Measurements from ENCODE around the gene HPCAL1. TPM values are rescaled to one million over a fixed set of nuclear protein-coding genes. Genes with fewer than 3 reads are reported as not detected.

The HPCAL1 gene
- total and polyA plus RNA-seq, 2 donors (not counting 3 experiments of a cell fraction or from before 2014, with no cell fraction given) = 56.5 to 77.4 TPM

- Histone ChIP-seq H3K79me2 (ENCODE audit: control insufficient read depth, insufficient read depth, low read length) (no peaks in the 10 kb centered on the region), H2AFZ (ENCODE audit: low read depth, low read length) (no peak overlapping the region), H3K9me1 (replicated peaks; ENCODE audit: control insufficient read depth, extremely low read depth, insufficient read depth, low read length) (no peaks in the 10 kb centered on the region), H3K9me3 (replicated peaks; ENCODE audit: control insufficient read depth, insufficient read depth, low read length) (no peaks in the 10 kb centered on the region), H3K4me2 (ENCODE audit: insufficient read depth, low read length) (no peak overlapping the region), H3K27ac (ENCODE audit: insufficient read depth, low read depth, low read length) (no peak overlapping the region), H3K36me3 (ENCODE audit: control insufficient read depth in 2 of 2, extremely low read depth in 1 of 2, insufficient read depth in 2 of 2, low read length in 2 of 2) (no peaks in the 10 kb centered on the region), H3K4me3 (replicated peaks in 1 of 3; ENCODE audit: insufficient read depth in 1 of 3, low read depth in 1 of 3, low read length in 3 of 3) (no peak overlapping the region), H3K27me3 (ENCODE audit: control insufficient read depth in 2 of 2, insufficient read depth in 2 of 2, low read length in 2 of 2) (peaks cover 2 to 3% of the 10 kb centered on the region in 2 experiments), H3K4me1 (ENCODE audit: control insufficient read depth, extremely low read depth, insufficient read depth, low read length) (no peaks in the 10 kb centered on the region), H3K9ac (replicated peaks; ENCODE audit: extremely low read depth, insufficient read depth, low read length) (no peak overlapping the region), H4K20me1 (replicated peaks; ENCODE audit: control insufficient read depth, extremely low read depth, insufficient read depth, low read length) (no peaks in the 10 kb centered on the region)
- no peak for FAIRE-seq
- no peak for DNase-seq (ENCODE audit: low read depth, low spot score)
- POLR2A ChIA-PET = no interaction called here
- BruUV-seq (replicated peaks) = no TSS peak
- TF ChIP-seq GATA2 (IDR thresholded peaks at IDR 0.05; ENCODE audit: insufficient read depth, insufficient read length, low read depth, low read length) (no peak), MYC (IDR thresholded peaks at IDR 0.05; ENCODE audit: low read depth, low read length) (no peak), POLR2A (IDR thresholded peaks at IDR 0.05; ENCODE audit: low read depth, low read length) (no peak), FOS (IDR thresholded peaks at IDR 0.05; ENCODE audit: borderline replicate concordance, insufficient read depth, low read length) (no peak), POLR2AphosphoS5 (IDR thresholded peaks at IDR 0.05; ENCODE audit: insufficient read depth, low read depth, low read length) (no peak), EZH2 (IDR thresholded peaks at IDR 0.05; ENCODE audit: borderline replicate concordance, low read depth, low read length, severe bottlenecking) (no peak), JUN (IDR thresholded peaks at IDR 0.05; ENCODE audit: borderline replicate concordance, insufficient read depth, insufficient read length, low read depth) (no peak)
- CTCF ChIA-PET = interaction anchor here (1.8 kb wide), 1 partner anchor 13 kb away, joined by 4 read pairs; no protein-coding TSS in a partner anchor
- intact Hi-C loops (cut with micrococcal nuclease) (no loop called here), dilution Hi-C loops (cut with MboI; ENCODE audit: extremely low pct_ligation_motif_present, low sequenced_read_pairs) (no loop called here)
Measured at GRCh38 chr2:10471046-10471571, 168.4 kb downstream of the HPCAL1 start.

- Histone ChIP-seq H2AFZ (ENCODE audit: low read depth, low read length) (no peak overlapping the region), H4K20me1 (replicated peaks; ENCODE audit: control insufficient read depth, extremely low read depth, insufficient read depth, low read length) (no peaks in the 10 kb centered on the region), H3K27me3 (ENCODE audit: control insufficient read depth in 2 of 2, insufficient read depth in 2 of 2, low read length in 2 of 2) (peaks cover 0 to 2% of the 10 kb centered on the region in 2 experiments), H3K79me2 (ENCODE audit: control insufficient read depth, insufficient read depth, low read length) (no peaks in the 10 kb centered on the region), H3K4me1 (ENCODE audit: control insufficient read depth, extremely low read depth, insufficient read depth, low read length) (no peaks in the 10 kb centered on the region), H3K9ac (replicated peaks; ENCODE audit: extremely low read depth, insufficient read depth, low read length) (no peak overlapping the region), H3K9me1 (replicated peaks; ENCODE audit: control insufficient read depth, extremely low read depth, insufficient read depth, low read length) (no peaks in the 10 kb centered on the region), H3K4me3 (replicated peaks in 1 of 3; ENCODE audit: insufficient read depth in 1 of 3, low read depth in 1 of 3, low read length in 3 of 3) (no peak overlapping the region), H3K4me2 (ENCODE audit: insufficient read depth, low read length) (no peak overlapping the region), H3K27ac (ENCODE audit: insufficient read depth, low read depth, low read length) (no peak overlapping the region), H3K36me3 (ENCODE audit: control insufficient read depth in 2 of 2, extremely low read depth in 1 of 2, insufficient read depth in 2 of 2, low read length in 2 of 2) (no peaks in the 10 kb centered on the region), H3K9me3 (replicated peaks; ENCODE audit: control insufficient read depth, insufficient read depth, low read length) (no peaks in the 10 kb centered on the region)
- BruUV-seq (replicated peaks) = no TSS peak
- dilution Hi-C loops (cut with MboI; ENCODE audit: extremely low pct_ligation_motif_present, low sequenced_read_pairs) = no loop called here
- CTCF ChIA-PET = interaction anchor here (0.7 to 2.2 kb wide), 5 partner anchors 11 to 188 kb away, joined by 3 to 7 read pairs (median 3); no protein-coding TSS in a partner anchor
- no peak for FAIRE-seq
- no peak for DNase-seq (ENCODE audit: low read depth, low spot score)
- POLR2A ChIA-PET = no interaction called here
- TF ChIP-seq MAX (IDR thresholded peaks at IDR 0.05; ENCODE audit: insufficient read depth, insufficient read length) (no peak), JUN (IDR thresholded peaks at IDR 0.05; ENCODE audit: borderline replicate concordance, insufficient read depth, insufficient read length, low read depth) (no peak), CTCF (IDR thresholded peaks at IDR 0.05; ENCODE audit: extremely low read depth in 1 of 2, insufficient read depth in 1 of 2, low read depth in 1 of 2, low read length in 2 of 2) (no peak), GATA2 (IDR thresholded peaks at IDR 0.05; ENCODE audit: insufficient read depth, insufficient read length, low read depth, low read length) (no peak), POLR2AphosphoS5 (IDR thresholded peaks at IDR 0.05; ENCODE audit: insufficient read depth, low read depth, low read length) (no peak), MYC (IDR thresholded peaks at IDR 0.05; ENCODE audit: low read depth, low read length) (no peak), POLR2A (IDR thresholded peaks at IDR 0.05; ENCODE audit: low read depth, low read length) (no peak), FOS (IDR thresholded peaks at IDR 0.05; ENCODE audit: borderline replicate concordance, insufficient read depth, low read length) (no peak), EZH2 (IDR thresholded peaks at IDR 0.05; ENCODE audit: borderline replicate concordance, low read depth, low read length, severe bottlenecking) (no peak)
- intact Hi-C loops (cut with micrococcal nuclease) = no loop called here
Measured at GRCh38 chr2:10471955-10472354, 169.3 kb downstream of the HPCAL1 start.

Data from endothelial cell of umbilical vein (primary cell).